Brain pericyte (primary cell): ENCODE results near the gene GRK5.
"Not testable (repeated sequence)": the region's sequence is repeated elsewhere in the genome, so short reads cannot be mapped to it uniquely, and the experiment has no call there.

ENCODE experiments used
- DNase-seq: peaks from one replicate; pipeline ENCODE4 v3.0.0-alpha.2; 2012; ENCODE audit warnings: low read depth, low spot score

GRK5 gene

GRCh38 chr10:119421891-119422681, 214.7 kb downstream of the GRK5 start:
- no peak for DNase-seq

GRCh38 chr10:119422682-119423509, 215.5 kb downstream of the GRK5 start:
- no peak for DNase-seq

GRCh38 chr10:119423510-119424257, 216.3 kb downstream of the GRK5 start:
- DNase-seq = no peak

- no peak for DNase-seq
Observed at GRCh38 chr10:119424258-119424975, 217.0 kb downstream of the GRK5 start.

GRCh38 chr10:119425102-119425880, 217.9 kb downstream of the GRK5 start:
- DNase-seq = no peak

GRCh38 chr10:119425881-119426170, 218.5 kb downstream of the GRK5 start:
- DNase-seq = no peak

GRCh38 chr10:119426699-119427098, 219.3 kb downstream of the GRK5 start:
- no peak for DNase-seq

GRCh38 chr10:119427263-119427864, 220.0 kb downstream of the GRK5 start:
- DNase-seq = no peak

GRCh38 chr10:119428789-119429188, 221.4 kb downstream of the GRK5 start:
- no peak for DNase-seq

- no peak for DNase-seq
Observed at GRCh38 chr10:119429771-119430170, 222.4 kb downstream of the GRK5 start.

GRCh38 chr10:119431034-119431772, 223.8 kb downstream of the GRK5 start:
- DNase-seq = no peak

GRCh38 chr10:119431773-119432135, 224.4 kb downstream of the GRK5 start:
- DNase-seq = no peak

GRCh38 chr10:119434942-119435341, 227.6 kb downstream of the GRK5 start:
- not testable (repeated sequence) for DNase-seq

GRCh38 chr10:119438717-119439116, 231.3 kb downstream of the GRK5 start:
- DNase-seq = no peak

GRCh38 chr10:119439922-119440321, 232.6 kb downstream of the GRK5 start:
- DNase-seq = no peak

- no peak for DNase-seq
Observed at GRCh38 chr10:119441151-119441821, 233.9 kb downstream of the GRK5 start.

- no peak for DNase-seq
Observed at GRCh38 chr10:119441921-119442757, 234.8 kb downstream of the GRK5 start.

GRCh38 chr10:119442758-119443060, 235.3 kb downstream of the GRK5 start:
- DNase-seq = no peak

- no peak for DNase-seq
Observed at GRCh38 chr10:119443441-119443840, 236.1 kb downstream of the GRK5 start.
